SIG-M5 (cell line): ENCODE results near the gene CRB3.
A peak's percentile ranks its signal among the peaks of the same experiment; 100 is the strongest.
"Not testable (repeated sequence)": the region's sequence is repeated elsewhere in the genome, so short reads cannot be mapped to it uniquely, and the experiment has no call there.

Experiments used
- DNase-seq: peaks from one replicate; lab custom pipeline; 2025; lab: John Stamatoyannopoulos, UW

Gene CRB3

DNA sequence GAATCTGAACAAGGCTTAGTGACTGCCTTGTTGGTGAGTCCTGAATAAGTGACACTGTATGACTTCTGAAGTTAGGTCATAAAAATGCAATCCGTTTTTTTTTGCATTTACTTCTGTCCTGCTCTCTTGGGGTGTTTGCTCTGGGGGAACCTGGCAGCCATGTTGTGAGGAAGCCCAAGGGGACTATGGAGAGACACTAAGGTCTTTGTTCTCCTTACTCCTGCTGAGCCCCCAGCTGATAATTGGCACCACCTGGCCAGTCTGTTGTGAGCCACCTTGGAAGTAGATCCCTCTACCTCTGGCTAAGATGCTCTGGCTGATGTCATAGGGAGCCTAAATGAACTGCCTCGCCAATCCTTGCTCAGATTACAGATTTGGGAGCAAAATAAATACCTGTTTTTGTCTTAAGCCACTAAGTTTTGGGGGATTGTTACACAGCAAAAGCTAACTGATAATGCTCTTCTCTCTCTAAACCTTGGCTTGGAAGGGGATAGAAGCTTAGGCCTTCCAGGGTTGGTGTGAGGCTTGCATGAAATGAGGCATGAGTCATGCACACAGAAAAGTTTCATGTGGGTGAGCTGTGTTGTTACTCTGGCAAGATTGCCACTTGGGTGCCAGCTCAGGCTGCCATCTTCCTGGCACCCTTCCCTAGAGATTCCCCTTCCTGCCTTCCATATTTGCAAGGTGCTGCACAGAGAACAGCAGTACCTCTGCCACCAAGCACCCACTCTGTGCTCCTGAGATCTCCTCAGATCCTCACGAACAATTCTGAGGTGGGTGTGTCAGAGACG is 27.9 kb downstream of the CRB3 start:
- DNase-seq = no peak

DNA sequence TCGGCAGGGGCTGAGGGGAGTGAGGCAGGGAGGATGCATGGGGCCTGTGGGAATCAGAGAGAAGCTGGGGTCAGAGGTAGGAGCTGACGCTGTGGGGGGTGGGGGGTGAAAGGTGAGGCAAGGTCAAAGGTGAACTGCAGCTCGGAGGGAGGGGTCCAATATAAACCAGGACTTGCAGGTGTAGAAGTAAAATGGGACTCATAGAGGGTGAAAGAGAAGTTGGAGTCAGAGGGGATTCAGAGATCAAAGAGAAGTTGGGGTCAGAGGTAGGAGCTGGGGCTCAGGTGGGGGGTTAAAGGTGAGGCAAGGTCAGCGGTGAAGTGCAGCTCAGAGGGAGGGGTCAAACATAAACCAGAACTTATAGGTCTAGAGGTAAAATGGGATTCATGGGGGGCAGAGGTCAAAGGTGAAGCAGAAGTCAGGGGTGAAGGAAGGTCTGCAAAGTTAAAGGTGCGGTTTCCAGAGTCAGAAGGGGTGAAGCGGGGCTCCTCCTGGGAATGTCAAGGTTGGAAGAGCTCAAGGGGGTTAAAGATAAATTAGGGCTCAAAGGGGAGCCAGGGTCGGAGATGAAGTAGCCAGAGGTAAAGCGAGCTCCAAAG is 30.5 kb downstream of the CRB3 start:
- DNase-seq = no peak

DNA sequence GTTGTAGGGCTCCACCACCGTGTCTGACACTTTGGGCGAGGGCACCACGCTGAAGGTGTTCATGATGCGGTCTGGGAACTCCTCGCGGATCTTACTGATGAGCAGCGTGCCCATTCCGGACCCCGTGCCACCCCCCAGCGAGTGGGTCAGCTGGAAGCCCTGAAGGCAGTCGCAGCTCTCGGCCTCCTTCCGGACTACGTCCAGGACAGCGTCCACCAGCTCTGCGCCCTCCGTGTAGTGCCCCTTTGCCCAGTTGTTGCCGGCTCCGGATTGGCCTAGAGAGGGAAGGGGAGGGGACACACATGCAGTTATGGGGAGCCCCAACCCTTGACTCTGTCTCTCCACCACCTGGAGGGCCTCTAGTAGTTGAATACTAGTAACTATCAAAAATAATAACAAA is 31.9 kb downstream of the CRB3 start:
- no peak for DNase-seq

DNA sequence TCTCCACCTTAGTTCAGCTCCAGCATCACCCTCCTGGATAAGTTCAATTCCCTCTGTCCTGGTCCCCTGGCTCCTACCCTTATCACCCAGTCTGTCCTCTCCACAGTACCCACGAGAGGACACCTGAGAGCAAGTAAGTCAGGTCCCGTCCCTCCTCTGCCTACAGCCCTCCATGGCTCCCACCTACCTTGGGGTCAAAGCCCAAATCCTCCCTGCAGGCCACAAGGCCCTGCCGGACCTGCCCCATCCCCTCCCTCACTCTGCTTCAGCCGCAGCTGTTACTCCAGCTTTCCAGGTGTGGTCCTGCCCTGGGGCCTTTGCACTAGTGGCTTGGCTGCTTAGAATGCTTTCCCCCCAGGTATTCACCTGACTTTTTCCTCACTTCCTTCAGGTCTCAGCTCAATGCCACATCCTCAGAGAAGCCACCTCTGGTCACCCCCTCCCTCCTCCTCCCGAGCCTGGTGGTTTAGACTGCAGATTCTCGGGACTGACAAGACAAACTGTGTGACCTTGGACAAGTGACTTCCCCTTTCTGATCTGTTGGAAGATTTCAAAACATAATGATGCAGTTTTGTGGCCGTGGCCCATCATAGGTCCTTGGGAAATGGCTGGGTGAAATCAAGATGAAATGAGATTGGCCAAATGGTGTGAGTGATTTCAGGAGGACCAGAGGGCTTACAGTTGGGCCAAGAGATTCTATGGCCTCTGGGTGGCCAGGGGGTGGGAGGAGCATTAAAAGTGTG is 34.4 kb downstream of the CRB3 start:
- no peak for DNase-seq

DNA sequence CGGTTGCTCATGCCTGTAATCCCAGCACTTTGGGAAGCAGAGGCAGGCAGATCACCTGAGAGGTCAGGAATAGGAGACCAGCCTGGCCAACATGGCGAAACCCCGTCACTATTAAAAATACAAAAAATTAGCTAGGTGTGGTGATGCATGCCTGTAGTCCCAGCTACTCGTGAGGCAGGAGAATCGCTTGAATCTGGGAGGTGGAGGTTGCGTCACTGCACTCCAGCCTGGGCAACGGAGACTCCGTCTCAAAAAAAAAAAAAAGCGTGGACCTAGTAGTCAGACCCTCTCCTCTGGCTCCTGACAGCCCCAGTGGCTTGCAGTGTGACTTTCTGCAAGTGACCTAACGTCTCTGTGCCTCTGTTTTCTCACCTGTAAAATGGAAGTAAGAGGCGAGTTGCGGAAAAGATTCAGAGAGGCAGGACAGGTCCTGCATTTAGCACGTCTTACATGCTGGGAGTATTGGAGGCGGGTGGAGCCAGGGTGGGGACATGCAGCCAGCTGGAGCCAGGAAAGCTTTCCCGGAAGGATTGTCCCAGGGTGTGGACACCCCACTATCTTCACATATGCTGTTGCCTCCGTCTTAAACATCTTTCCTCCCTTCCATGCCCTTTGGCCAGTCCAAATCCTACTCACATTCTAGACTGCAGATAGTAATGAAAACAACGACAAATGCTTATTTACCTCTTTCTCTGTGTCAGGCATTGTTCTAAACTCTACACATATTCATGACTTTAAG is 35.1 kb downstream of the CRB3 start:
- DNase-seq = no peak

DNA sequence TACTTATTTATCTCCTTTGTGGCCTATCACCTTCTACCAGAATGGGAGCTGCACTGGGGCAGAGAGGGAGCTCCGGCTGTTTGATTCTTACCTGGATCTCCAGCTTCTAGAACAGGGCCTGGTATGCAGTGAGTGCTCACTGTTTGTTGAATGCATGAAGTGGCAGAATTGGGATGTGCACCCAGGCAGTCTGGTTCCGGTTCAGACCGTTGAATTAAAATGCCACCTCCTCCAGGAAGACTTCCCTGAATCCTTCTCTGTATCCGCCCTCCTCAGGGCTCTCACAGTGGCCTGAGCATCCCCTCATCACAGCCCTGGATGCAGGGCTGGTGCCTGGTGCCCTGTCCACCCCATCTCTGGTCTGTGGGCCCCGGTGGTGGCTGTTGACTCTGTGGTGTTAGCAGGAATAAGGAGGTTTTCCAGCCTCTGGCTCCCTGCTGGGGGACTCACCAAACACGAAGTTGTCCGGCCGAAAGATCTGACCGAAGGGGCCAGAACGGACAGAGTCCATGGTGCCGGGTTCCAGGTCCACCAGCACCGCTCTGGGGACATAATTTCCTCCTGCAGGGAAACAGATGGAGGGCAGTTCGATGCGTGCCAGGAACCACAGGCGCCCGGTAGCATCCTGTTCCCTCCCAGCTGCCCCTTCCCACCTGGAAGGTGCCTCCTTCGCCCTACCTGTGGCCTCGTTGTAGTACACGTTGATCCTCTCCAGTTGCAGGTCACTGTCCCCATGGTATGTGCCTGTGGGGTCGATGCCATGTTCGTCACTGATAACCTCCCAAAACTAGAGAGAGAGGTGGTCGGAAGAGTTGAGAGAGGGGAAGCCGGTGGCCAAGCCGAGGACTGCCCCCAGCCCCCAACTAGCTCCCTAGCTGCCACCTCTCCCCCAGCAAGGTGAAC is 37.0 kb downstream of the CRB3 start:
- DNase-seq = no peak

DNA sequence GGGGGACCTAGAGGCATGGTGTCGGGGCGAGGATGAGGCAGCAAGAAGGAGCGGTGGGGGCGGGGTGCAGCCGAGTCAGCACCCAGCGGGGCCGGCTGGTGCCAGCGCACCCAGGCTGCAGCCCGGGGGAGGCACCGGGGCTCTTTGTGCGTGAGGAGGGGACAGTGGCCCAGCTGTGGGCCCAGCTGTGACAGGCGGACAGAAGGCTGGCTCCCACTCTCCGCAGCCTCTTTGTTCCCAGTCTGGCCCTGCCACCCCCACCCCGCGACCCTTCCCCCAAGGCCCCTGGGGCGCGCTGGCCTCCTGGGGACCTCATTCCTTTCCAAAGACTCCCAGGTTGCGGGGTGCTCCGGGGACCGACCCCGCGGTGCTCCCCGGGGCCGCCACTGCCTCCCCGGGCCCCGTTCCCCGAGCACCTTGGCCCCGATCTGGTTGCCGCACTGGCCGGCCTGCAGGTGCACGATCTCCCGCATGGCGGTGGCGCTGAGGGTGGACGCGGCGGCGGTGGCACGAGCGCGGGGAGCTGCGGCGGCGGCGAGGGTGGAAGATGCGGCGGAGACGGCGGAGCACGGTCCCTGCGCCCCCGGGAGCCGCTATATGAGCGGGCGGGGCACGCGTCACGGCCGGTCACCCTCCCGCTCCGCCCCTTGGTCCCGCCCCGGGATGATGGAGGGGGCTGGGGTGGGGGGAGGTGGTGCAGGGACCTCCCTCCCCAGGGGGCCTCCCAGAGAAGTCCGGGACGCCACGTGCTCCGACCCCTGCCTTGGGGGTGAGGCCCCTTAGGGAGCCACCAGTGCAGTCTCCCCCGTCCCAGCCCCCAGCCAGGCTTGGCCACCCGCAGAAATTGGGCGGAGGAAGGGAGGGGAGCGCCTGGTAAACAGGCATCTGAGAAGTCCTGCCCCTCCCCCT is 37.9 kb downstream of the CRB3 start, which contains the start of gene TUBB4A:
Gene TUBB4A, minus strand, starts transcription at position 570 of the 909 bp plus-strand sequence. Its CDS starts 97 bp downstream, at position 473.
- DNase-seq = no peak

DNA sequence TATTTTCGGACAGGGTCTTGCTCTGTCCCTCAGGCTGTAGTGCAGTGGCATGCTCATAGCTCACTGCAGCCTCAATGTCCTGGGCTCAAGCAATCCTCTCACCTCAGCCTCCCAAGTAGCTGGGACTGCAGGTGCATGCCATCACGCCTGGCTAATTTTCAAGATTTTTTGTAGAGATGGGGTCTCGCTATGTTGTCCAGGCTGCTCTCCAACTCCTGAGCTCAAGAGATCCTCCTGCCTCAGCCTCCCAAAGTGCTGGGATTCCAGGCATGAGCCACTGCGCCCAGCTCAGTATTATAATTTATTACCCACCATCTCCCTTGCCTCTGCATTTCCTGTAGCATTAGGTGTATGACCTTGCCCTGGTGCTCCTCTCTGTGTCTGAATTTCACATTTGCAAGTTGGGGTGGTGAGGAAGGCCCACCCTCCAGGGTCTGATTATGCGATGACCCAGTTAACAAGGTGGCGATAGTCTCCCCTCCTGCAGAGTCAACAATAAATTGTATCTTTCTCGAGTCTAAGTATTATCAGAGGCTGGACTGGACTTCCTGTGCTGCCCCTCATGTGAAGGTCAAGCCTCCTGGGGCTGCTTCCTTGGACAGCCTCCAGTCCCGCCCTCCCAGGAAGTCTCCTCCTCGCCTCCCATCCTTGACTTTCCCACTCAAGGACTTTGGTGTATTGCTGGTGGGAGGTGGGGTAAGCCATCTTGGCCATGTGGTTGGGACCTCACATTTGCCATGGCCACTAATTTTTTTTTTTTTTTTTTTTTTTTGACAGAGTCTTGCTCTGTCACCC is 39.5 kb downstream of the CRB3 start:
- DNase-seq = no peak

DNA sequence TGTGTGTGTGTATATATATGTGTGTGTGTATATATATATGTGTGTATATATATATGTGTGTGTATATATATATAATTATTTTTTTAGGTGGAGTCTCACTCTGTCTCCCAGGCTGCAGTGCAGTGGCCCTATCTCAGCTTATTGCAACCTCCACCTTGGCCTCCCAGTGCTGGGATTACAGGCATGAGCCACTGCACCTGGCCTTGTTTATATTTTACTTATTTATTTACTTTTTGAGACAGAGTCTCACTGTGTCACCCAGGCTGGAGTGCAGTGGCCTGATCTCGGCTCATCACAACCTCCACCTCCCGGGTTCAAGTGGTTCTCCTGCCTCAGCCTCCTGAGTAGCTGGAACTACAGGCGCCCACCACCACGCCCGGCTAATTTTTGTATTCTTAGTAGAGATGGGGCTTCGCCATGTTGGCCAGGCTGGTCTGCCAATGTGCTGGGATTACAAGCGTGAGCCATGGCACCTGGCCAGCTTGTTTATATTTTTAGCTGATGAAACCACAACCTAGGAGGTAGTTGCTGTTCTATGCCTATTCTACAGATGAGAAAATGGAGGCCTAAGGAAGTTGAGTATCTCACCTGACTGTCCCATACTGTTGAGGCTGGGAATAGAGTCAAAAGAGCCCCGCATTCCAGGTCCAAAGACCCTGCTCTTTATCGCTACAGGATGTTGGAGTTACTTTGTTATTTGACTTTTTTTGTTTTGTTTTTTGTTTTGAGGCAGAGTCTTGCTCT is 44.1 kb downstream of the CRB3 start:
- DNase-seq = not testable (repeated sequence)

DNA sequence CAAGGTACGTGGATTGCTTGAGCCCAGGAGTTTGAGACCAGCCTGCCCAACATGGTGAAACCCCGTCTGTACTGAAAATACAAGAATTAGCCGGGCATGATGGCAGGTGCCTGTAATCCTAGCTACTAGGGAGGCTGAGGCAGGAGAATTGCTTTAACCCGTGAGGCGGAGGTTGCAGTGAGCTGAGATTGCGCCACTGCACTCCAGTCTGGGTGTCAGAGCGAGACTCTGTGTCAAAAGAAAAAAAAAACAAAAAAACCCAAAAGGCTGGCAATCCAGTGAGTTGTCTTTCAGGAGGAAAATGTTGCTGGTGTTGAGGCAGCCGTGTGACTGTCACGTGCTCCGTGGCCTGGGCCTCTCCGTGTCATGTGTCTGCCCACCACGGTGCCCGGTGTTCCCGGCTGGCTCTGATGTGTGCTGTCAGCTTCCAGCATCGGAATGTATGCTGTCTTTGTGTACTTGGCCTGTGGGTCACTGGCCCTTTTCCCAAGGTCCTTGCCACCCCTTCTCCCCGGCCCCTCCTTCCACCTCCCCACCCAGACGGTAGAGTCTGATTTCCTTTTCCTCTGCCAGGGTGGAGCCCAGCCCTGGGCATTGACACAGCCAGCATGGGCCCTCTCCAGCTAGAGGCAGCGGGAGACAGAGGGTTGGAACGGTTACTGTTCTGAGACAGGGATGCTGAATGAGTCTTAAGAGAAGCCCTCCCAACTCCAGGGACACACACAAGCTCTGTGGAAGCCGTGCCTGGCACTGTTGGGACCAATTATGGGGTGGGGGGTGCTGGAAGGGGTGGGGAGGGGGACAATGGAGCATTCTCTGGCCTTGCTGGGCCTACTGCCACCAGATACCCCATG is 45.3 kb downstream of the CRB3 start:
- DNase-seq = no peak

DNA sequence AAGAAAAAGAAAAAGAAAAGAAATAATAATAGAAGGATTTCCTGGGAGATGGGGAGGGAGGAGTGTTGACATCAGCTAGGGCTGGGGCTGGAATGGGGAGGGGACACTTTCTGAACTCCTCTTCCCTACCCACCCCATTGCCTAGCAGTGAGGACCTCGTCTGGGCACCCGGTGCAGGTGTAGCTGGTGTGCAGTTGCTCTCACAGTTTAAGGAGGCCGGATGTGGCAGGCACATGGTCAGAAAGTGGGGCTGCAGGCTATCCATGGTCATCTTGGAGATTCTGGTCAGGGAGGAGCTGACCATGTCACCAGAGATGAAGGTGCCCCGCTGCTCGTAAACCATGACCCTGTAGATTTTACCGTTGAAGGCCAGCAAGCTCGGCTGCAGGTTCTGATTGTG is 46.5 kb downstream of the CRB3 start:
- no peak for DNase-seq

DNA sequence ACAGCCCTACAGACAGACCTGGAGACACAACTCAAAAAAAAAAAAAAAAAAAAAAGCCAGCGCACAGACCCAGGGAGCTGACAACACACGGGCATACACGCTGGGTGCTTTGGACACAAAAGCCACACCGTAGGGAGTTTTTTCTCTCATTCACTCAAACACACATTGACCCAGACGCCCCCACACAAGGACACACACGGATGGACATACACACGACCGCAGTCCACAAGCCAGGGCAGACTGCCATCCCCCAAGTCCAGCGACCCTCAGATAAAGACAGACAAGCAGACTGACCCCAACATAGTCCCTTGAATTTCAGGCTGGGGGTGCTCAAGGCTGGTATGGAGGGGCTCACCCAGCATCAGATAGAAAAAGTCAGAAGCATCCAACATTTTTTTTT is 50.0 kb downstream of the CRB3 start:
- no peak for DNase-seq

DNA sequence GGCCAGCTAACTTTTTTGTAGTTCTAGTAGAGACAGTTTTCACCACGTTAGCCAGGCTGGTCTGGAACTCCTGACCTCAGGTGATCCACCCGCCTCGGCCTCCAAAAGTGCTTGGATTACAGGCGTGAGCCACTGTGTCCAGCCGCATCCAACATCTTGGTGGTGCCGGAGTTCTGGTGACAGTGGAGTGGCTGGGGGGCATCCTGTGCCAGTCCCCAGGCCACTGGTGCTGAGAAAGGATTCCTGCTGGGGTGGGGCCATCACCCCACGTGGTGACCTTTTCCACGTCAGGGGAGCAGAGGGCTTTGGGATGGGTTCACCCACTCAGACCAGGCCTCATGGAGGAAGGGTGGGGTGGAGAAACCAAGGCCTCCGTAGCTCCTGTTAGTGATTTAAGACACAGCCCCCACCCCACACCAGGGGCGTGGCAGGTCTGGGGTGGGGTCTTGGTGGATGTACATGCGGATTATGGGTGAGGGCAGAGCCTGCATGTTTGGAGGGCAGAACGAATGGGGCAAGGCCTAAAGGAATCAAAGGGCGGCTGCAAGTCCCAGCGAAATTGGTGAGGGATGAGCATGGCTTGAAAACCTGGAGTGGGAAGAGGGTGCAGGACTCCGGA is 51.0 kb downstream of the CRB3 start:
- DNase-seq = no peak

DNA sequence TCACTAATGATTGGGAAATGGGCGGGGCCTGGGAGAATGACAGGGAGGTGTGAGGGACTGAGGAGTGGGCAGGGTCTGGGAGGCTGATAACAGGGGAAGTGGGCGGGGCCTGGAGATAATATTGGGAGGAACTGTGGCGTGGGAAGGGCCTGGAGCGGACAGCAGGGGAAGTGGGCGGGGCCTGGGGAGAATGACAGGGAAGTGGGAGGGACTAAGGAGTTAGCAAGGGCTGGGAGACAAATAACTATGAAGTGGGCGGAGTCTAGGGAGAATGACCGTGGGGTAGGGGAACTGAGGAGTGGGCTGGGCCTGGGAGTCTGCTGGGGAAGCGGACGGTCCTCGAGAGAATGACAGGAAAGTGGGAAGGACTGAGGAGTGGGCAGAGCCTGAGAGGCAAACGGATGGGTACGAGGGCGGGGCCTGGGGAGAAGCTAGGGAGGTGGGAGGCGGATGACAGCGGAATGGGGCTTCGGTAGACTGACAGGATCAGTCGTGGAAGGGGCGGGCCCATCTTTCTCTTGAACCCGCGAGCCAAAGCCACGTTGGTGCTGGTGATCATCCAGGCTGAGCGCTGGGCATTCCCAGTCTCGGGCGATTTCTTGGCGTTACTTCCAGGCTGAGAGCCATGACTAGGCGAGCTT is 52.1 kb downstream of the CRB3 start:
- DNase-seq = peak; percentile 79
